WTC11 (cell line): ENCODE data around the gene PCYOX1L. TPM values are rescaled to one million over a fixed set of nuclear protein-coding genes. Genes with fewer than 3 reads are reported as not detected.

Experiments
- ATAC-seq: fragments of 200-7000 bp; cut with Tn5 transposase; 2 replicates; pipeline ENCODE4 v1.10.0; 2021; ENCODE audit warnings: mild to moderate bottlenecking, moderate library complexity
- CTCF ChIA-PET: fragments of 300-600 bp; sonication (Branson Sonifier 250); formaldehyde crosslinking; loops from one replicate; lab custom pipeline; 2021; ENCODE audit warnings: antibody characterized with exemption; lab: Charles Lee
- POLR2A ChIA-PET: fragments of 350-600 bp; sonication (Branson Sonifier 250); formaldehyde crosslinking; loops from one replicate; lab custom pipeline; 2021; ENCODE audit warnings: antibody characterized with exemption; lab: Charles Lee
- DNase-seq: peaks from one replicate; pipeline ENCODE4 v3.0.0; 2021; ENCODE audit warnings: low spot score
- H3K27ac Mint-ChIP-seq: 2 replicates; pipeline ENCODE4 v1.8.0; 2021; ENCODE audit warnings: mixed read lengths
- H3K27me3 Mint-ChIP-seq: 2 replicates; pipeline ENCODE4 v1.8.0; 2021; ENCODE audit warnings: low read depth, mild to moderate bottlenecking, moderate library complexity, mixed read lengths
- H3K36me3 Mint-ChIP-seq: 2 replicates; pipeline ENCODE4 v1.8.0; 2021; ENCODE audit warnings: mixed read lengths
- H3K4me1 Mint-ChIP-seq: 2 replicates; pipeline ENCODE4 v1.8.0; 2022; ENCODE audit warnings: mixed read lengths
- H3K4me3 Mint-ChIP-seq: 2 replicates; pipeline ENCODE4 v1.8.0; 2021; ENCODE audit warnings: mild to moderate bottlenecking, moderate library complexity, mixed read lengths
- H3K9me3 Mint-ChIP-seq: 2 replicates; pipeline ENCODE4 v1.8.0; 2021; ENCODE audit warnings: mixed read lengths
- CDX4 ChIP-seq: fragments of 250-450 bp; sonication (Bioruptor Pico); IDR thresholded peaks from 2 replicates; pipeline ENCODE4 v1.9.0; 2021; ENCODE audit warnings: moderate library complexity, mild to moderate bottlenecking, inconsistent platforms, borderline replicate concordance
- CTCF ChIP-seq: fragments of 200-600 bp; IDR thresholded peaks from 2 replicates; pipeline ENCODE4 v1.8.0; 2022; ENCODE audit warnings: antibody characterized with exemption
- ESRRA ChIP-seq: sonication (generic); formaldehyde crosslinking; IDR thresholded peaks from 2 replicates; pipeline ENCODE4 v1.8.1; 2022; ENCODE audit warnings: mild to moderate bottlenecking, missing genetic modification reagents, borderline replicate concordance
- FOXP1 ChIP-seq: sonication (generic); formaldehyde crosslinking; IDR thresholded peaks from 2 replicates; pipeline ENCODE4 v1.8.0; 2022; ENCODE audit warnings: missing genetic modification reagents, mild to moderate bottlenecking, moderate library complexity, borderline replicate concordance
- GABPB1 ChIP-seq: sonication (generic); formaldehyde crosslinking; IDR thresholded peaks from 2 replicates; pipeline ENCODE4 v1.8.1; 2023; ENCODE audit warnings: mild to moderate bottlenecking, missing genetic modification reagents
- GTF2I ChIP-seq: fragments of 250-450 bp; sonication (Bioruptor Pico); conservative IDR thresholded peaks from 2 replicates; pipeline ENCODE4 v1.4.0; 2021; ENCODE audit warnings: mild to moderate bottlenecking
- JAZF1 ChIP-seq: fragments of 250-450 bp; sonication (Bioruptor Pico); IDR thresholded peaks from 2 replicates; pipeline ENCODE4 v1.9.0; 2021; ENCODE audit warnings: moderate library complexity, mild to moderate bottlenecking, inconsistent platforms
- JUN ChIP-seq: sonication (generic); formaldehyde crosslinking; IDR thresholded peaks from 2 replicates; pipeline ENCODE4 v1.8.0; 2023; ENCODE audit warnings: mild to moderate bottlenecking, missing genetic modification reagents
- KAT7 ChIP-seq: sonication (generic); formaldehyde crosslinking; IDR thresholded peaks from 2 replicates; pipeline ENCODE4 v1.8.1; 2023; ENCODE audit warnings: missing genetic modification reagents, mild to moderate bottlenecking, borderline replicate concordance
- OVOL2 ChIP-seq: fragments of 250-450 bp; sonication (Bioruptor Pico); IDR thresholded peaks from 2 replicates; pipeline ENCODE4 v1.9.0; 2021; ENCODE audit warnings: mild to moderate bottlenecking, borderline replicate concordance
- TEAD1 ChIP-seq: sonication (generic); formaldehyde crosslinking; IDR thresholded peaks from 2 replicates; pipeline ENCODE4 v1.8.0; 2022; ENCODE audit warnings: mild to moderate bottlenecking, missing genetic modification reagents
- ZBTB43 ChIP-seq: sonication (generic); formaldehyde crosslinking; IDR thresholded peaks from 2 replicates; pipeline ENCODE4 v1.8.1; 2023; ENCODE audit warnings: mild to moderate bottlenecking, missing genetic modification reagents
- ZNF138 ChIP-seq: sonication (generic); formaldehyde crosslinking; conservative IDR thresholded peaks from 2 replicates; pipeline ENCODE4 v1.8.1; 2022; ENCODE audit warnings: mild to moderate bottlenecking, moderate library complexity, missing genetic modification reagents
- ZNF219 ChIP-seq: sonication (generic); formaldehyde crosslinking; IDR thresholded peaks from 2 replicates; pipeline ENCODE4 v1.8.0; 2023; ENCODE audit warnings: missing genetic modification reagents, mild to moderate bottlenecking, borderline replicate concordance
- ZNF416 ChIP-seq: fragments of 250-450 bp; sonication (Bioruptor Pico); IDR thresholded peaks from 2 replicates; pipeline ENCODE4 v1.9.0; 2021; ENCODE audit warnings: mild to moderate bottlenecking, inconsistent platforms
- ZSCAN18 ChIP-seq: fragments of 250-450 bp; sonication (Bioruptor Pico); IDR thresholded peaks from 2 replicates; pipeline ENCODE4 v2.1.2; 2022; ENCODE audit warnings: mild to moderate bottlenecking, moderate library complexity
- total RNA-seq: library from RNA; stranded (reverse); gene quantifications from 3 replicates; pipeline ENCODE4 v1.2.3, GENCODE V29; 2021
- TF ChIP-seq, protein P1 (sequence below): sonication (generic); formaldehyde crosslinking; IDR thresholded peaks from 2 replicates; pipeline ENCODE4 v1.8.0; 2022; ENCODE audit warnings: mild to moderate bottlenecking, missing genetic modification reagents
- TF ChIP-seq, protein P2 (sequence below): fragments of 250-450 bp; sonication (Bioruptor Pico); IDR thresholded peaks from 2 replicates; pipeline ENCODE4 v1.9.0; 2021; ENCODE audit warnings: mild to moderate bottlenecking, borderline replicate concordance
- TF ChIP-seq, protein P3 (sequence below): sonication (generic); formaldehyde crosslinking; IDR thresholded peaks from 2 replicates; pipeline ENCODE4 v1.8.0; 2023; ENCODE audit warnings: mild to moderate bottlenecking, missing genetic modification reagents

PCYOX1L gene
- total RNA-seq, 1 experiment from 2014 or later: 8.1 TPM

DNA sequence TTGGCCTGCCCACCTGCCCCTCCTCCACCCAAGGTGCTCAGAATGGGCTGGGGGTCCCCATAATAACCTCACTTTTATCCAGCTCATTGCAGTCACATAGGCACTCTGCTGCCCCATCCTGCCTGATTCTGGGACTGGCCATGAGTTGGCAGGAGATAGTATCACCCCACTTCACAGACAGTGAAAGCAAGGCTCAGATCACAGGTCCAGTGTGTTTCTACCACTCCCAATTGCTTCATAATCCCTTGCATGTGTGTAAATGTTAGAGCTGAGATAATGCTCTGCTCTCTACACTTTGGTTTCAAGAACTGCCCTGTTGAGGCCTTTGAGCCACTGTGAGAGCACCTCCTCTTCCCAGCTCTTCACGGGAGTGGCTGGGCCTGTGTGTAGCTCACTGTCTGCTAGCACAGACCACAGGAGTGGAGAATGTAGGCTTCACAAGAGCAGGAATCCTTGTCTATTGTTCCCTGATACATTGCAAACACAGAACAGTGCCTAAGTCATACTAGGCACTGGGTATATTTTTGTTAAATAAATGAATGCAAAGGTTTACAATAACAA lies 8.4 kb downstream of the PCYOX1L start (continued):
- TF ChIP-seq, protein P1, sequence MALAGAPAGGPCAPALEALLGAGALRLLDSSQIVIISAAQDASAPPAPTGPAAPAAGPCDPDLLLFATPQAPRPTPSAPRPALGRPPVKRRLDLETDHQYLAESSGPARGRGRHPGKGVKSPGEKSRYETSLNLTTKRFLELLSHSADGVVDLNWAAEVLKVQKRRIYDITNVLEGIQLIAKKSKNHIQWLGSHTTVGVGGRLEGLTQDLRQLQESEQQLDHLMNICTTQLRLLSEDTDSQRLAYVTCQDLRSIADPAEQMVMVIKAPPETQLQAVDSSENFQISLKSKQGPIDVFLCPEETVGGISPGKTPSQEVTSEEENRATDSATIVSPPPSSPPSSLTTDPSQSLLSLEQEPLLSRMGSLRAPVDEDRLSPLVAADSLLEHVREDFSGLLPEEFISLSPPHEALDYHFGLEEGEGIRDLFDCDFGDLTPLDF (CRISPR knock-in tag): no peak
- TF ChIP-seq ESRRA (CRISPR knock-in tag) (no peak), OVOL2 (CRISPR knock-in tag) (no peak), ZNF219 (CRISPR knock-in tag) (no peak), GTF2I (CRISPR knock-in tag) (no peak), CTCF (no peak), ZBTB43 (CRISPR knock-in tag) (no peak), TEAD1 (CRISPR knock-in tag) (no peak), GABPB1 (CRISPR knock-in tag) (no peak), ZNF138 (CRISPR knock-in tag) (no peak)
- TF ChIP-seq, protein P2, sequence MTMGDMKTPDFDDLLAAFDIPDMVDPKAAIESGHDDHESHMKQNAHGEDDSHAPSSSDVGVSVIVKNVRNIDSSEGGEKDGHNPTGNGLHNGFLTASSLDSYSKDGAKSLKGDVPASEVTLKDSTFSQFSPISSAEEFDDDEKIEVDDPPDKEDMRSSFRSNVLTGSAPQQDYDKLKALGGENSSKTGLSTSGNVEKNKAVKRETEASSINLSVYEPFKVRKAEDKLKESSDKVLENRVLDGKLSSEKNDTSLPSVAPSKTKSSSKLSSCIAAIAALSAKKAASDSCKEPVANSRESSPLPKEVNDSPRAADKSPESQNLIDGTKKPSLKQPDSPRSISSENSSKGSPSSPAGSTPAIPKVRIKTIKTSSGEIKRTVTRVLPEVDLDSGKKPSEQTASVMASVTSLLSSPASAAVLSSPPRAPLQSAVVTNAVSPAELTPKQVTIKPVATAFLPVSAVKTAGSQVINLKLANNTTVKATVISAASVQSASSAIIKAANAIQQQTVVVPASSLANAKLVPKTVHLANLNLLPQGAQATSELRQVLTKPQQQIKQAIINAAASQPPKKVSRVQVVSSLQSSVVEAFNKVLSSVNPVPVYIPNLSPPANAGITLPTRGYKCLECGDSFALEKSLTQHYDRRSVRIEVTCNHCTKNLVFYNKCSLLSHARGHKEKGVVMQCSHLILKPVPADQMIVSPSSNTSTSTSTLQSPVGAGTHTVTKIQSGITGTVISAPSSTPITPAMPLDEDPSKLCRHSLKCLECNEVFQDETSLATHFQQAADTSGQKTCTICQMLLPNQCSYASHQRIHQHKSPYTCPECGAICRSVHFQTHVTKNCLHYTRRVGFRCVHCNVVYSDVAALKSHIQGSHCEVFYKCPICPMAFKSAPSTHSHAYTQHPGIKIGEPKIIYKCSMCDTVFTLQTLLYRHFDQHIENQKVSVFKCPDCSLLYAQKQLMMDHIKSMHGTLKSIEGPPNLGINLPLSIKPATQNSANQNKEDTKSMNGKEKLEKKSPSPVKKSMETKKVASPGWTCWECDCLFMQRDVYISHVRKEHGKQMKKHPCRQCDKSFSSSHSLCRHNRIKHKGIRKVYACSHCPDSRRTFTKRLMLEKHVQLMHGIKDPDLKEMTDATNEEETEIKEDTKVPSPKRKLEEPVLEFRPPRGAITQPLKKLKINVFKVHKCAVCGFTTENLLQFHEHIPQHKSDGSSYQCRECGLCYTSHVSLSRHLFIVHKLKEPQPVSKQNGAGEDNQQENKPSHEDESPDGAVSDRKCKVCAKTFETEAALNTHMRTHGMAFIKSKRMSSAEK (CRISPR knock-in tag): no peak
- TF ChIP-seq, protein P3, sequence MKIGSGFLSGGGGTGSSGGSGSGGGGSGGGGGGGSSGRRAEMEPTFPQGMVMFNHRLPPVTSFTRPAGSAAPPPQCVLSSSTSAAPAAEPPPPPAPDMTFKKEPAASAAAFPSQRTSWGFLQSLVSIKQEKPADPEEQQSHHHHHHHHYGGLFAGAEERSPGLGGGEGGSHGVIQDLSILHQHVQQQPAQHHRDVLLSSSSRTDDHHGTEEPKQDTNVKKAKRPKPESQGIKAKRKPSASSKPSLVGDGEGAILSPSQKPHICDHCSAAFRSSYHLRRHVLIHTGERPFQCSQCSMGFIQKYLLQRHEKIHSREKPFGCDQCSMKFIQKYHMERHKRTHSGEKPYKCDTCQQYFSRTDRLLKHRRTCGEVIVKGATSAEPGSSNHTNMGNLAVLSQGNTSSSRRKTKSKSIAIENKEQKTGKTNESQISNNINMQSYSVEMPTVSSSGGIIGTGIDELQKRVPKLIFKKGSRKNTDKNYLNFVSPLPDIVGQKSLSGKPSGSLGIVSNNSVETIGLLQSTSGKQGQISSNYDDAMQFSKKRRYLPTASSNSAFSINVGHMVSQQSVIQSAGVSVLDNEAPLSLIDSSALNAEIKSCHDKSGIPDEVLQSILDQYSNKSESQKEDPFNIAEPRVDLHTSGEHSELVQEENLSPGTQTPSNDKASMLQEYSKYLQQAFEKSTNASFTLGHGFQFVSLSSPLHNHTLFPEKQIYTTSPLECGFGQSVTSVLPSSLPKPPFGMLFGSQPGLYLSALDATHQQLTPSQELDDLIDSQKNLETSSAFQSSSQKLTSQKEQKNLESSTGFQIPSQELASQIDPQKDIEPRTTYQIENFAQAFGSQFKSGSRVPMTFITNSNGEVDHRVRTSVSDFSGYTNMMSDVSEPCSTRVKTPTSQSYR: no peak

- no peaks in the 10 kb centered on the region for H3K9me3 Mint-ChIP-seq
- ATAC-seq (peak; percentile 85), DNase-seq (peak; percentile 87)
- CTCF ChIA-PET: interaction anchor here (0.5 to 8.6 kb wide), 59 partner anchors 10 to 251 kb away, joined by 3 to 146 read pairs (median 4); partner anchors contain the start of genes ARHGEF37, CSNK1A1, GRPEL2 and IL17B
- no peak overlapping the region for H3K4me3 Mint-ChIP-seq
- H3K27me3 Mint-ChIP-seq: no peaks in the 10 kb centered on the region
- no peak overlapping the region for H3K27ac Mint-ChIP-seq
- peaks cover 15% of the 10 kb centered on the region for H3K4me1 Mint-ChIP-seq
- POLR2A ChIA-PET: interaction anchor here (0.7 to 1.5 kb wide), 3 partner anchors 10 to 61 kb away, joined by 3 to 5 read pairs (median 3); partner anchors contain the start of gene PCYOX1L
- no peaks in the 10 kb centered on the region; the same call in 1 of the 2 replicates for H3K36me3 Mint-ChIP-seq
- TF ChIP-seq JUN (no peak), FOXP1 (CRISPR knock-in tag) (peak; percentile 49; the same call in 1 of the 2 replicates), ZNF416 (CRISPR knock-in tag) (no peak), GTF2I (CRISPR knock-in tag) (no peak), ZSCAN18 (CRISPR knock-in tag) (no peak), CDX4 (no peak), JAZF1 (no peak), KAT7 (CRISPR knock-in tag) (no peak)
These were observed 9.6 kb downstream of the PCYOX1L start for GRCh38 chr5:149367249-149367971.
